Measurements from ENCODE around the gene MEGF6.

GRCh38 chr1:3546048-3546384 lies 65.3 kb downstream of the MEGF6 start:
- TF ChIP-seq TSHZ2 (CRISPR knock-in tag; IDR thresholded peaks at IDR 0.05), result no peak
- no peak for TF ChIP-seq POU6F1 (CRISPR knock-in tag; IDR thresholded peaks at IDR 0.05; ENCODE audit: borderline replicate concordance, low read depth)
- no peak for TF ChIP-seq ISL1 (CRISPR knock-in tag; IDR thresholded peaks at IDR 0.05)
- TF ChIP-seq ARNTL (CRISPR knock-in tag; IDR thresholded peaks at IDR 0.05; ENCODE audit: borderline replicate concordance, low read depth), result no peak
- no peak for TF ChIP-seq CREB5 (CRISPR knock-in tag; IDR thresholded peaks at IDR 0.05; ENCODE audit: low read depth)
- TF ChIP-seq ZFP3 (CRISPR knock-in tag; IDR thresholded peaks at IDR 0.05), result no peak
- TF ChIP-seq TOX (CRISPR knock-in tag; IDR thresholded peaks at IDR 0.05; ENCODE audit: borderline replicate concordance), result no peak

All from SK-N-SH treated with all-trans-retinoic acid at 6 μM for 48 hours (cell line).